Skeletal muscle satellite cell (primary cell): ENCODE measurements around the gene MAPRE3.

Experiments used
- H3K27me3 ChIP-seq: 2 replicates; pipeline ENCODE4 v1.7.0; 2013; ENCODE audit warnings: low read length; ENCODE audit not compliant: control insufficient read depth, insufficient read depth
- H3K36me3 ChIP-seq: 2 replicates; pipeline ENCODE4 v1.7.0; 2013; ENCODE audit warnings: mild to moderate bottlenecking, control low read depth, low read length; ENCODE audit not compliant: insufficient read depth
- H3K4me1 ChIP-seq: 2 replicates; pipeline ENCODE4 v1.7.0; 2013; ENCODE audit warnings: low read length; ENCODE audit not compliant: control insufficient read depth, insufficient read depth
- H3K4me2 ChIP-seq: 2 replicates; pipeline ENCODE4 v1.7.0; 2013; ENCODE audit warnings: mild to moderate bottlenecking, low read length
- H3K4me3 ChIP-seq: 2 replicates; pipeline ENCODE4 v1.7.0; 2013; ENCODE audit warnings: low read length
- H3K9ac ChIP-seq: 2 replicates; pipeline ENCODE4 v1.7.0; 2013; ENCODE audit warnings: mild to moderate bottlenecking, low read depth, low read length, moderate library complexity
- H3K9me3 ChIP-seq: replicated peaks from 2 replicates; pipeline ENCODE4 v1.7.0; 2013; ENCODE audit warnings: mild to moderate bottlenecking, control low read depth, low read length

MAPRE3 gene

DNA sequence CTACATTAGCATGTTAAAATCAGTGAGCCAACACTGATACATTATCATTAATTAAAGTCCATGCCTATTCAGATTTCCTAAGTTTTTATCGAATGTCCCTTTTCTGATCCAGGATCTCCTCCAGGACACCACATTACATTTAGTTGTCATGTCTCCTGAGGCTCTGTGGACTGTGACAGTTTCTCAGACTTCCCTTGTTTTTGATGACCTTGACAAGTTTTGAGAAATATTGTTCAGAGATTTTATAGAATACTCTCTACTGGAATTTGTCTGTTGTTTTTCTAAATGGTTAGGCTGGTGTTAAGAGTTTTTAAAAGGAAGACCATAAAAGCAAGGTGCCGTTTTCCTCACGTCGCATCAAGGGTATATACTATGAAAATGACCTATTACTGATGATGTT, 16.3 kb upstream of the MAPRE3 start:
- Histone ChIP-seq H3K27me3 (peaks cover 75% of the 10 kb centered on the region), H3K9ac (no peak overlapping the region), H3K4me2 (no peak overlapping the region), H3K4me1 (no peaks in the 10 kb centered on the region), H3K4me3 (no peak overlapping the region), H3K9me3 (no peaks in the 10 kb centered on the region), H3K36me3 (no peaks in the 10 kb centered on the region)

DNA sequence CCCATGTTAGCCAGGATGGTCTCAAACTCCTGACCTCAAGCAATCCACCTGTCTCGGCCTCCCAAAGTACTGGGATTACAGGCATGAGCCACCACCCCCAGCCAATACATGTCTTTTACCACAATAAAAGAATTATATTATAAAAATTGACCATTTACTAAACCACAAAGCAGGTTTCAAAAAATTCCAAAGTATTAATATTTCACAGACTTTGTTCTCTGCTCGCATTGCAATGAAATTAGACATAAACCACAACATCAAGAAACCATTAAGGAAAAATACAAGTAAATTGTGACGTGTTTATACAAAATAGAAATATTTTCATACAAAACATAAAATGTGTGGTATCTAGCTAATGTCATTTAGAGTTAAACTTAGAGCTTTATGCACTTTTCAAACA, 13.4 kb upstream of the MAPRE3 start:
- H3K27me3 ChIP-seq: peaks cover 72% of the 10 kb centered on the region
- no peaks in the 10 kb centered on the region for H3K9me3 ChIP-seq
- H3K9ac ChIP-seq: no peak overlapping the region
- H3K4me1 ChIP-seq: no peaks in the 10 kb centered on the region
- H3K36me3 ChIP-seq: no peaks in the 10 kb centered on the region
- no peak overlapping the region for H3K4me2 ChIP-seq
- H3K4me3 ChIP-seq: no peak overlapping the region

DNA sequence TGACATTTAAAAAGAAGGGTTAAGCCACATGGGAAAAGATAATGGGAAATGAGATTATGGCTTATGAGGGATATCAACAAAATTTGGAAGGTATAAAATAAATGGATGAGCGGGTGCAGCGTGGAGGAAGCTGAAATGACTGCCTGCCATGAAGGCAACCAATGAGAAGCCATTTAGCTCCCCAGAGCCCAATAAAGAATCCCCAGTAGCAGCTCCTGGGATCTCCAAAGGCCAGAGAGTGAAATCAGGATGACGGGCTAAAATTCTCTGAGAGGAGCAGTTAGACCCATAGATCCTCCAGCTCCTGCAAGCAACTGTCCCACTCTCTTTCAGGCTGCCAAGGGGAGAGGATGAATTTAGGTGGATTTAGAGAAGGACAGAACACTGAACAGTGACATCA, 12.9 kb upstream of the MAPRE3 start:
- no peak overlapping the region for H3K9ac ChIP-seq
- no peaks in the 10 kb centered on the region for H3K4me1 ChIP-seq
- no peak overlapping the region for H3K4me2 ChIP-seq
- H3K4me3 ChIP-seq: no peak overlapping the region
- no peaks in the 10 kb centered on the region for H3K36me3 ChIP-seq
- H3K27me3 ChIP-seq: peaks cover 67% of the 10 kb centered on the region
- H3K9me3 ChIP-seq: no peaks in the 10 kb centered on the region

DNA sequence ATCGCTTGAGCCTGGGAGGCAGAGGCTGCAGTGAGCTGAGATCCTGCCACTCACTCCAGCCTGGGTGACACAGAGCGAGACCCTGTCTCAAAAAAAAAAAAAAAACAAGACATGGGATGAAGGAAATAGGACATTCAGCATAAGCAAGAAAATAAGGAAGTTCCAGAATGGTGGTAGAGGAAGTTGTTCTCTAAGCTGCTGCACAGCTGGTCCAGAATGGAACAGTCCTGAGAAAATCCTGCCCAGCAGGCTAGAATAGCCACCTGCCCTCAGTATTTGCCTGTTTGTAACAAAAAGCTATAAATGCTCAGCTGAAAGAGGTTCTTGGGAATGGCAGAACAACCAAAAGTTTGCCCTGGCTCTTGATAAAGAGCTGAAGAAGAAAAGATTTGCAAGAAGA, 11.1 kb upstream of the MAPRE3 start:
- H3K27me3 ChIP-seq: peaks cover 62% of the 10 kb centered on the region
- H3K9ac ChIP-seq: no peak overlapping the region
- H3K4me2 ChIP-seq: no peak overlapping the region
- H3K36me3 ChIP-seq: no peaks in the 10 kb centered on the region
- no peaks in the 10 kb centered on the region for H3K4me1 ChIP-seq
- H3K9me3 ChIP-seq: no peaks in the 10 kb centered on the region
- H3K4me3 ChIP-seq: no peak overlapping the region

DNA sequence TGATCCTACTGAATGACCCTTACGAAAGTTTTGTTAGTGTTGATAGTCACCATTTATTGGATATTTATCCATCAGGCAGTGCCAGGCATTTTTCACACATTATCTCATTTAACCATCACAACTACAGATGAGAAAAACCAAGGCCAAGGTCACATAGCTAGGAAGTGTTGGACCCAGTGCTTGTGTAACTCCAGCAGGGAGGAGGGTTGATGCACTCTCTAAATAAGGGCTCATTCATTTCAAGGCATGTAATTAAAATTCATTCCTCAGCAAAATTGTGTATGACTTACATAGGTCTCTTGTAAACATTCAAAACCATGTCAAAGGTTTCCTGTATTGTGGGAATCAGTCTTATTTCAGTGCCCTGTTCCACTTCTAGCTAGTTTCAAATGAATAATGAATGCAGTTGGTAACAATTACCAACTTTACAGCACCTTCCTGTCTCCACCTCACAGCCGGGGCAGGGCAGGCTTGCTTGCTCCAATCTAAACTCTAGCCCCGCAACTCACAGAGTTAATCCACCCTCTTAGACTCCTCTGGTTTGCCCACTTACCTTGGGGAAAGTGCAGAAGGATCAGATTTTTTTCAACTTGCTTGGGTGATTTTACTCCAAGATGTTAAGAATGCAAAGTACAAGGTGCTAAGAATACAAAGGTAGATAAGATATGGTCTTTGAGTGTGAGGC, 5.8 kb upstream of the MAPRE3 start:
- Histone ChIP-seq H3K4me3 (no peak overlapping the region), H3K4me2 (no peak overlapping the region), H3K4me1 (no peaks in the 10 kb centered on the region), H3K27me3 (peaks cover 57% of the 10 kb centered on the region), H3K36me3 (no peaks in the 10 kb centered on the region), H3K9ac (no peak overlapping the region), H3K9me3 (no peaks in the 10 kb centered on the region)

DNA sequence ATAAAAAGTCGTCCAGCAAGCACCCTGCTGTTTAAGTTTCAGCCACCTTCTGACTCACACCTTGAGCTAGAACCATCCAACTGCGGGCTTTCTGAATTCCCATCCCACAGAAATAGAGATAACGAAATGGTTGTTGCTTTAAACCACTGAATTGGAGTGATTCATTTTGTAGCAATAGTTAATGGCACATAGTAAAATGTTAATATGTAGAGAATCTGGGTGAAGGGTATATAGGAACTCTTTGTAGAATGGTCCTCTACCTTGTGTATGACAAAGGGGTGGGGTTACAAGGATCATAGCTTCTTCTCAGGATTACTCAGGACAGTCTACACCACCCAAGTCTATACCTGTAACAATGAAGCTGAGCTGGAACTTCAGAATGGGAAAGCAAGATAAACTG, 2.4 kb upstream of the MAPRE3 start:
- Histone ChIP-seq H3K9me3 (no peaks in the 10 kb centered on the region), H3K4me2 (no peak overlapping the region), H3K4me1 (peaks cover 5% of the 10 kb centered on the region), H3K27me3 (peaks cover 53% of the 10 kb centered on the region), H3K9ac (no peak overlapping the region), H3K36me3 (no peaks in the 10 kb centered on the region), H3K4me3 (no peak overlapping the region)

DNA sequence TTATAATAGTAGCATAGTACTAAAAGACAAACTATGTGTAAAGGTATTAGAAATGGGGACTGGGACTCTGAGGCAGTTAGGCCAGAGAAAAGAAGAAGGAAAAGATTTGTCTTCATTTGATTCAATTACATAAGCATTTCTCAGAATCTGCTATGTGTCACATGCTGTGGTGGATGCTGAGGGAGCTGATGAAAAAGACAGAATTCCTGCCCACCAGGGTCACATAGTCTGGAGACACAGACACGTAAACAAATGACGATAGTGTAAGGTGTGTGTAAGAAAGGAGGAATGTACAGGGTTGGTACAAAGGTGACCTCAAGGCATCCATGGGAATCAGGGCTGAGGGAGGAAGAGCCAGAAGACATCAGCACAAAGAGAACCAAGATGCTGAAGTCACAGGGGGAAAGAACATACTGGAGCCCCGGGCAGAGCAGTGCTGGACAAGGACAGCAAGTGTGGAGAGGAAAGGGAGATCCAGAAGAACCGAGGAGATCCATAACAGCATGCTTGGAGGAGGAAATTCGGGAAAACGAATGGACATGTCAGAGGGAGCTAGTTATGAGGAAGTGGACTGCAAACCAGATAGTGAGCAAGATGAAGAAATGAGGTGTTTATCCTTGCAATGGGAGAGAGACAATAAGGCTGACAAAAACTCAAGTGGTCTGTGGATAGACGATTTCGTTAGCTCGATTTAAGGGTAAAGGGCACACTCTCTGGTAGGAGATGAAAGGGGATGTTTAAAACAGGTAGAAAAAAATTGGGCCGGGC, 1.2 kb upstream of the MAPRE3 start:
- H3K4me3 ChIP-seq: no peak overlapping the region
- peaks cover 5% of the 10 kb centered on the region for H3K4me1 ChIP-seq

DNA sequence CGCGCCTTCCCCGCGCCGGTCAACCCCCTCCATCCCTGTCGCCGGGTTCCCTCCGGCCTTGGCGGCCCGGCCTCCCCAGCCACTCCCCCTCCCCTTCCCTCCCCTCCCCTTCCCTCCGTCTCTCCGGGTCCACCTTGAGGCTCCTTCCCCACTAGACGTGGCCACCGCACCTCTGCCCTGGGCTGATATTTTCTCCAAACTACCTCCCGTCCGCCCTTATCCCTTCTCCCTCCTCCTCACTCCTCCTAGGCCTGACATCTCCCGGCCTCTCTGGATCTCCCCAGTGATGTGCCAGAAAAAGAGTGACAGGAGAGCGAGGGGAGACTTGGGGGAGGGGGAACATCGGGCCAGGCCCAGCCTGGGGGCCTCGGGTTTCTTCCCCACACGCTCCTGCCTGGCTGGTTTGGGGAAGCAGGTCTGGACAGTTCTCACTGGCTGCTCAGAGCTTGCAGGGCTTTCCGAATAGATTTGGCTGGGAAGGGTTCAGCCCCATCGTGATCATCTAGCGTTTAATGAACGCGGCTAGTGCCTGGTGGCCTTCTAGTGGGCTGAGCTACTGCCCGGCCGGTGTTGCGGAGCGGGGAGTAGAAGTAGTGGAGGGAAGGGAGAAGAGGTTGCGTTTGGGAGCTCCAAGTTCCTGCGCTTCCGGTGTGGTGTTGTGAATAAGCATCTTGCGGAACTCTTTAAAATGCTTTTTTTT, 641 bp downstream of the MAPRE3 start:
- Histone ChIP-seq H3K4me3 (peak overlapping the region; percentile 93), H3K4me1 (peaks cover 5% of the 10 kb centered on the region), H3K4me2 (peak overlapping the region; percentile 100), H3K36me3 (no peaks in the 10 kb centered on the region), H3K9me3 (no peaks in the 10 kb centered on the region), H3K27me3 (peaks cover 42% of the 10 kb centered on the region), H3K9ac (peak overlapping the region; percentile 36)

More for the DNA sequence above, 1.2 kb upstream of the MAPRE3 start:
- Histone ChIP-seq H3K36me3 (no peaks in the 10 kb centered on the region), H3K27me3 (peaks cover 47% of the 10 kb centered on the region), H3K9me3 (no peaks in the 10 kb centered on the region), H3K9ac (no peak overlapping the region), H3K4me2 (no peak overlapping the region)

DNA sequence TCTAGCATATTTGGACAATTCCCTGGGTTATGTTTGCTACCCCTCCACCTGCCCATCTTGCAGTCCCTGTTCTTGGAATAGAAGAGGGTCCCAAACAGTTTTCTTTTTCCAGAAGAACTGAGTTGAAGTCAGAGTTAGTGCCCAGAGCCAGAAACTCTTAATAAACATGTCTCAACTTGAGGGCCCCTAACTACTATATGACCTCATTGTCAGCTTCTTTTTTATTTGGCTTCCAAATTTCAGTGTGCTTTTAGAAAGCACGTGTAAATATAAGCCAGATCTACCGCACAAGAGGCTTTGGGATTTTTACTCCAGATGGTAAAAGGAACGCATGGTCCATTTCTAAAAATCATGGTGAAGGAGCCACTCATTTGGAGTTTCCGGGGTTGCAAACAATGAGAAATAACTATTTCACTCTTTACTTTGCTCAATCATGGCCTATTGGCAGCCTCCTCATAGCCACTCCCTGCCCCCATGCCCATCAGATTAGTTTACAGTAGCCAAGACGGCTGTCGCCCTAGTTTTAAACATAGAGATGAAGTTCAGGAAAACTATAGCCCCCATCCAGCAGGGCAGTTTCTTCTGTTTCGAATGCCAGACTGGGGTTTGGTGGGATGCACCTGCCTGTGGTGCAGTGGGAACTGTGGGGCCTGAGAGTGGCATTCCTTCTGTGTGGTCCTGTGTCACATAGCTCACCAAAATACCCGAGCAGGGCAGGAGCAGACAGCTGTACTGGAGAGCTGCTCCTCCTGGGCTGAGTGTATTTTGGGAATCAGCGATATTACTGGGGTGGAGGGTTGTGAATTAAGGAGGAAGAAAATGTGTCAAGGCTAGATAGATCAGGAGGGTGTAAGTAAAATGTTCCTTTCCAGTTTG, 1.7 kb downstream of the MAPRE3 start:
- Histone ChIP-seq H3K4me1 (peaks cover 5% of the 10 kb centered on the region), H3K36me3 (no peaks in the 10 kb centered on the region), H3K9me3 (no peaks in the 10 kb centered on the region), H3K27me3 (peaks cover 35% of the 10 kb centered on the region), H3K4me2 (no peak overlapping the region), H3K9ac (no peak overlapping the region), H3K4me3 (no peak overlapping the region)

DNA sequence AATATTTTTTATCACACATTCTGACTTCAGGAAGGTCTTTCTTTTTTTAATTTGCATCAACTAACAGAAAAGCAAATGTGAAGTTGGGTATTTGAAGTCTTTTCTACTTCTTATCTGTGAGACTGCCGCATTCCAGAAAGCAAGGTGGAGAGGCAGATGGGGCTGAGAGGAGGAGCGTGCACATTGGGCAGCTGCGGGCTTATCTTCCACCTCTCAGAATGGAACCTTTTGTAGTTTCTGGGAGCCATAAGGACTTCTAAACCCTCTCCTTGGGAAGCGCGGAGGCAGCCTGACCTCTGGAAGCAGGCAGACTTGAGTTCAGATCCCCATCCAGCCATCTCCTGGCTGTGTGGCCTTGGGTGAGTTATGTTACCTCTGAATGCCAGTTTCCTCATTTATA, 3.9 kb downstream of the MAPRE3 start:
- Histone ChIP-seq H3K4me3 (no peak overlapping the region), H3K4me2 (no peak overlapping the region), H3K36me3 (no peaks in the 10 kb centered on the region), H3K9me3 (no peaks in the 10 kb centered on the region), H3K9ac (no peak overlapping the region), H3K27me3 (peaks cover 15% of the 10 kb centered on the region), H3K4me1 (peaks cover 5% of the 10 kb centered on the region)

DNA sequence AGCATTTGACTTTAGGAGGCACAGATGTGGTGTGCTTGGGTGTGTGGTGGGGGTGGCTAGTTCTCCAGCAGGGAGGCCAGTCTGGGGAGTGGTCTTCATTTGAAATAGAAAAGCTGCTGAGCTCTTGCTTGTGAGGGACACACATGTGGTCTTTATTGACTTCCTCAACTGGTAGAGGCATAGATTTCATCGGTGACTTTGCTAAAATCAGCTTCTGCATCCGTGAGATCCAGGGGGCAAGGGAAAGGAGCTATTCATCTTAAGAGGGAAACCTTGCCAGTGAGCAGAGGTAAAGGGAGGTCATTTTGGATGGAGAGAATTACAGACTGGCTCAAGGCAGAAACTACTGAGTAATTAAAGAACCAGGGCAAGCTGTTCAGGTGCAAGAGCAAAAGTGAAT, 4.7 kb downstream of the MAPRE3 start:
- Histone ChIP-seq H3K9me3 (no peaks in the 10 kb centered on the region), H3K9ac (no peak overlapping the region), H3K4me3 (no peak overlapping the region), H3K27me3 (peaks cover 12% of the 10 kb centered on the region), H3K4me2 (no peak overlapping the region), H3K36me3 (no peaks in the 10 kb centered on the region), H3K4me1 (peaks cover 8% of the 10 kb centered on the region)
